GM18951 (cell line): ENCODE measurements around the gene BEND5.

Experiments used
- POLR2A ChIP-seq: IDR thresholded peaks from 4 replicates; pipeline ENCODE4 v1.6.1; 2011; ENCODE audit warnings: mild to moderate bottlenecking; ENCODE audit not compliant: insufficient read length, insufficient read depth; ENCODE audit errors: extremely low read depth
- in situ Hi-C: fragments of 300-500 bp; cut with MboI; formaldehyde crosslinking; loops from one replicate; pipeline ENCODE4 v1.12.0; 2022; ENCODE audit warnings: low sequenced_read_pairs, mixed read lengths, inconsistent platforms; ENCODE audit not compliant: unreplicated experiment

Gene BEND5

DNA sequence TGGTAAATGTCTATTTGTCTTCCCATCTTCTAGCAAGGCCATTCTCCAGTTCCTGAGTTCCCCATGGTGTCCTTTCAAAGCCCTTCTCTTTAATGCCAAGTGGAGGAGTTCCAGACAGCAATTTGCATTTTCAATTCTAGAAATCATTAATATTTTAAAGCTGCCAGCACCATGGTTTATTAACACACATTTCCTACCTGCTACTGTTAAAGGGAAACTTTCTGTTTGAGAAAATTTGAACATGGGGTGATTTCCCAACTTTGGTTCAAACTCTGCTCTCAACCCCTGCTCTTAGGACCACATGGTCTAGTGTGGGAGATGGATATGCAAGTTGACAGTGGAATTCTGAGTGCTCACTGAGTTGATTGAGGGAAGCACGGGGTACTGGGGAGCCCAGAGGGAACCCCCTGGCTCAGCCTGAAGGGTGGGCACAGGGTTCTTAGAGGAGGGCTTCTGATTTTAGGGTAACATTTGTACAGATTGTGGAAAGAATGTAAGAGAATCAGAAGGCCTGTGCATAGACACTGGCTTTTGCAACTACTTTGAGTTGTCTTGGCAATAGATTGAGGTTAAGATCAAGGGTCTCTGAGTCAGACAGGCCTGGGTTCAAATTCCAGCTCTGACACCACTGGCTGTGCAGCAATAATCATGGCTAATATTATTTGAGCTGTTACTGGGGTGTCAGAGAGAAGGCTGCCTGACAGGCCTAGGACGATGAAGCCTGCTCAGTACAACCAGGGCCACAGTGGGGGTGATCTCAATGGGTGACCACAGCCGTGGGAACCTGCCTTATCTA, 97.8 kb downstream of the BEND5 start:
- in situ Hi-C loops, result no loop called here
- no peak for TF ChIP-seq POLR2A
